Mucosa of descending colon (tissue), 3 donors: Measurements from ENCODE around the gene HOXA11. TPM values are rescaled to one million over a fixed set of nuclear protein-coding genes. Genes with fewer than 3 reads are reported as not detected.
A peak's percentile ranks its signal among the peaks of the same experiment; 100 is the strongest.

Experiments
- ATAC-seq: fragments of 200-7000 bp; cut with Tn5 transposase; one replicate; pipeline ENCODE4 v1.9.1; 2020; ENCODE audit warnings: mild to moderate bottlenecking, moderate library complexity
- DNase-seq, 3 donors: peaks; one replicate each; pipeline ENCODE4 v3.0.0-alpha.2; 2020
- H3K36me3 ChIP-seq: fragments of 200-600 bp; one replicate; pipeline ENCODE4 v1.8.0; 2021; ENCODE audit warnings: low read depth, mild to moderate bottlenecking
- H3K4me1 ChIP-seq: fragments of 200-600 bp; one replicate; pipeline ENCODE4 v1.8.0; 2021; ENCODE audit warnings: low read depth, mild to moderate bottlenecking
- H3K4me3 ChIP-seq: fragments of 200-600 bp; one replicate; pipeline ENCODE4 v1.8.0; 2021; ENCODE audit warnings: mild to moderate bottlenecking
- H3K9me3 ChIP-seq: fragments of 200-600 bp; one replicate; pipeline ENCODE4 v1.8.0; 2021; ENCODE audit warnings: mild to moderate bottlenecking
- intact Hi-C, 2 donors: fragments of 100-400 bp; cut with DNase I in 1 of 2; cut with micrococcal nuclease in 1 of 2; formaldehyde crosslinking; loops; one replicate each; pipeline versions ENCODE4 v1.11.0 to v1.11.1; 2022; cut with DNase I, micrococcal nuclease
- total RNA-seq, 3 donors: library from RNA; stranded (reverse); fragmentation: NEBNext Ultra II Directional in 2 of 3; extraction: Animal tissue kit (Norgen Biotek cat#: 25700) in 2 of 3; gene quantifications; one replicate each; pipeline versions ENCODE4 v1.2.1 to v1.2.4, GENCODE V29; 2021 to 2023
- TF ChIP-seq, protein P1 (sequence below): fragments of 200-600 bp; IDR thresholded peaks from one replicate; pipeline ENCODE4 v1.8.0; 2022; ENCODE audit warnings: antibody characterized with exemption, mild to moderate bottlenecking
- donor health status: DM: no; HTN: no; CAD: no; lungs with moderate emphysema.
- donor health status: DM: no; HTN: no; CAD: no.
- donor health status: DM: no; HTN: yes; CAD: no.

The HOXA11 gene
- total RNA-seq, 3 donors from 2014 or later: 3.2 to 27.2 (median 5.4) TPM

DNA sequence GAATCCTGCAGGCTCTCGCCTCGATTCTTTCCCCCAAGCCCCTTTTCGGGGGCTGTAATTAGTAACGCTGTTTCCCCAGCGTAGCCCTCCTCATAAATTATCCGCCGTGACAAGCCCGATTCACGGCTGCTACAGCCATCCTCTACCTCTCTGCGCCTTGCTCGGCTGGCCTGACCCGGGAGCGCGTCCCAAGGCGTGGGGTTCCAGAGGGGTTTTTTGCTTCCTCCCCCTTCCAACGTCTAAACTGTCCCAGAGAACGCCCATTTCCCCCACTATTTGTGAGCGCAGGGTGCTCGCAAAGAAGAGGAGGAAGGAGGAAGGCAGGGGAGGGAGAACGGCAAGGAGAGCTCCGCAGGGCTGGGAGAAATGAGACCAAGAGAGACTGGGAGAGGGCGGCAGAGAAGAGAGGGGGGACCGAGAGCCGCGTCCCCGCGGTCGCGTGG lies 42.4 kb downstream of the HOXA11 start:
- Histone ChIP-seq H3K4me1 (peaks cover 24% of the 10 kb centered on the region), H3K4me3 (peak overlapping the region; percentile 28), H3K36me3 (no peaks in the 10 kb centered on the region), H3K9me3 (no peaks in the 10 kb centered on the region)
- TF ChIP-seq, protein P1, sequence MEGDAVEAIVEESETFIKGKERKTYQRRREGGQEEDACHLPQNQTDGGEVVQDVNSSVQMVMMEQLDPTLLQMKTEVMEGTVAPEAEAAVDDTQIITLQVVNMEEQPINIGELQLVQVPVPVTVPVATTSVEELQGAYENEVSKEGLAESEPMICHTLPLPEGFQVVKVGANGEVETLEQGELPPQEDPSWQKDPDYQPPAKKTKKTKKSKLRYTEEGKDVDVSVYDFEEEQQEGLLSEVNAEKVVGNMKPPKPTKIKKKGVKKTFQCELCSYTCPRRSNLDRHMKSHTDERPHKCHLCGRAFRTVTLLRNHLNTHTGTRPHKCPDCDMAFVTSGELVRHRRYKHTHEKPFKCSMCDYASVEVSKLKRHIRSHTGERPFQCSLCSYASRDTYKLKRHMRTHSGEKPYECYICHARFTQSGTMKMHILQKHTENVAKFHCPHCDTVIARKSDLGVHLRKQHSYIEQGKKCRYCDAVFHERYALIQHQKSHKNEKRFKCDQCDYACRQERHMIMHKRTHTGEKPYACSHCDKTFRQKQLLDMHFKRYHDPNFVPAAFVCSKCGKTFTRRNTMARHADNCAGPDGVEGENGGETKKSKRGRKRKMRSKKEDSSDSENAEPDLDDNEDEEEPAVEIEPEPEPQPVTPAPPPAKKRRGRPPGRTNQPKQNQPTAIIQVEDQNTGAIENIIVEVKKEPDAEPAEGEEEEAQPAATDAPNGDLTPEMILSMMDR: no peak
- intact Hi-C loops: loop anchor here in 1 of 2 donors (5.0 kb wide), 1 partner anchor 285 kb away; no protein-coding TSS in a partner anchor
- DNase-seq: peak in 2 of 3 donors; percentile 34 to 40
- ATAC-seq: no peak

DNA sequence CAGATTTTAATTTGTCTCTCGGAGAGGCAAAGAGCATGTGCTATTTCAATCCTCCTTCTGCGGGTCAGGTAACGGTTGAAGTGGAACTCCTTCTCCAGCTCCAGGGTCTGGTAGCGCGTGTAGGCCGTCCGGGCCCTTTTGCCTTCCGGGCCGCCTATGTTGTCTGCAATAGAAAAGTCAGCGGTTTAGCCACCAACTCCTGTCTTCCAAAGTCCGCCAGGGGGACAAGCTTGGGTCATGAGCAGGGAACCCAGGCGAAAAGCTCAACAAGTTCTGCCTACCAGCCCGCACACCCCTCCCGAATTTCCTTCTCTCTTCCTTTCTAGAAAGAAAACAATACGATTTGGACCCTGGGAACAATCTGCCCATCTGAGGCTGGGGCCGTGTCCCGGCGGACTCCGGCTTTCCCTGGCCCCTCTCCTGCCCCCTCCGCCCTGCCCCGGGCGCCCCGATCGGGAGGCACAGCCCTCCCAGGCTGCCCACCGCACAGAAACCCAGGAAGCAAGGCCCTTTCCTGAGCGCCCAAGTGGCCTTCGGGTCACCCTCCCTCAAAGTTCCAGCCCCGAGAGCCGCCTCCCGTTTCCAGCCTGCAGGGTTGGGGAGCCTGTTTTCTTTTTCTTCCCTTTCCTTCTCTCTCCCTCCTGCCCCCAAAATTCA lies 43.0 kb downstream of the HOXA11 start:
- DNase-seq: peak; percentile 44 to 61 (median 51)
- intact Hi-C loops: loop anchor here in 1 of 2 donors (5.0 kb wide), 1 partner anchor 285 kb away; no protein-coding TSS in a partner anchor
- H3K4me3 ChIP-seq: peak overlapping the region; percentile 28
- H3K4me1 ChIP-seq: peaks cover 27% of the 10 kb centered on the region
- no peaks in the 10 kb centered on the region for H3K9me3 ChIP-seq
- TF ChIP-seq, protein P1: no peak
- ATAC-seq: no peak
- H3K36me3 ChIP-seq: no peaks in the 10 kb centered on the region

DNA sequence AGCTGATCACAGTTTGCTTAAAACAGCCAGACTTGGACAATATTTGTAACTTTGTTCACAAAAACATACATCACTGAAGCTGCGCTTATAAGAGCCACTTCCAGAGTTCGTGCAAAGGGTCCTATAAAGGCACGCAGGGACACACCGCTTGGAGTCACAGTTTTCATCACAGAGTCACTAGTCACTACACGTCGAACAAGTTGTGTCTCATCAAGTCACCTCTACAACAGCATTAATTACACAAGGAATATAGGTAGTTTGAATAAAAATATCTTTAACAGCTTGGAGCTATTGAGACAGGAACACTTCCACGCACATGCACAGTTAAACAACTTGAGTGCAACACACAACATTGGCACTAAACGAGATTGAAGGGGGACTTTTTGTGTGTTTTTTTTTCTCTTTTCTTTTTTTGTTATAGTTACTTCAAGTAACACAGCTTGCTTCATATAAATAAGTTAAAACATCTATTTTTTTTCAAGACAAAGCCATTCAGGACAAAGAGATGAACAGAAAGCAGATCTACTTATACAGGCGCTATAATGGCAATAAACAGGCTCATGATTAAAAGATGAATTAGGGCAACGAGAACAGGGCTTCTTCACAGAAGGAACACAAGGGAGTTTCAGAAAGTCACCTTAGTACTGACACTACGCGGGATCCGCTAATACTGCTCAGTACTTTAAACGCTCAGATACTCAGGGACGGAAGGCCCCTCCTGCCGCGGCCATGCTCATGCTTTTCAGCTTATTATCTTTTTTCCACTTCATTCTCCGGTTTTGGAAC lies 43.7 kb downstream of the HOXA11 start:
- no peak overlapping the region for H3K4me3 ChIP-seq
- peak in 2 of 3 donors; percentile 25 to 34 for DNase-seq
- TF ChIP-seq, protein P1: no peak
- intact Hi-C loops: loop anchor here in 1 of 2 donors (5.0 kb wide), 1 partner anchor 284 kb away; no protein-coding TSS in a partner anchor
- no peak for ATAC-seq
- H3K9me3 ChIP-seq: no peaks in the 10 kb centered on the region
- no peaks in the 10 kb centered on the region for H3K36me3 ChIP-seq
- H3K4me1 ChIP-seq: peaks cover 27% of the 10 kb centered on the region

DNA sequence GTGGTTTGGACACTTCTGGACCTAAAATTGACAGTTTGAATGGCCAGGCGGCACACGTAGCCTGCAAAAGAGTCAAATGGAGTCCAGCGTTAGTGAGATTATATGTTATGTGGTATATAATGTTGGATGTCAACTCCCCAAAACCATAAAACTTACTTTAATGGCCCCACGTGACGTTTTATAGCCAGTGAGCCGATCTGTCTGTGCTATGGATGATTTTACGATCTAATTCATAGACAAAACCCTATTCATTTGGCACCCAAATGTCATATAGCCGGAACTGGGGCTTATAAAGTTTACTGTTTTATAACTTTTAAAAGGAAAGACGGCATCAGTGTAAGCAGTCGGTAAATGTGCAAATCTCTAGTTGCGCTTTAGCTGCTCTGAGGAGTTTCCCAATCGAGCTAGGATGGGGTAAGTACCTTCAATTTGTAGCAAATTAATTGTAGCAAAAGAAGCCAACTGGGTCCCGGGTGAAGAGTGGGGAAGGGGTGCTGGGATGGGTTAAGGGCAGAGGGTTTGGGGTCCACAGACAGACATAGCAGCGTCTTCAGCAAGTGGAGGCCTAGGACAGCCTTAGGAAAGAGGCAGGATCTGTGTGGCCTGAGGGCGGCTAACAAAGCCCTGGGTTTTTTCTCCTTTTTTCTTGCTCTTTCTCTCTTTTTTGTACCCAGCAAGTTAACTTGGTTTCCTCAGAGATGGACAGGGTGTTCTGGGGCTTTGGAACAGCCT lies 44.7 kb downstream of the HOXA11 start:
- Histone ChIP-seq H3K9me3 (no peaks in the 10 kb centered on the region), H3K4me3 (peak overlapping the region; percentile 36), H3K36me3 (no peaks in the 10 kb centered on the region), H3K4me1 (peaks cover 33% of the 10 kb centered on the region)
- TF ChIP-seq, protein P1: no peak
- DNase-seq: peak in 2 of 3 donors; percentile 52 to 91
- intact Hi-C loops: loop anchor here in 1 of 2 donors (5.0 kb wide), 1 partner anchor 283 kb away; no protein-coding TSS in a partner anchor
- peak; percentile 60 for ATAC-seq
